Effector CD4-positive, alpha-beta T cell (primary cell): Measurements from ENCODE around the gene PIKFYVE.
"Not testable (repeated sequence)": the region's sequence is repeated elsewhere in the genome, so short reads cannot be mapped to it uniquely, and the experiment has no call there.

ENCODE experiments used
- DNase-seq: peaks from one replicate; pipeline ENCODE4 v3.0.0-alpha.2; 2020

Gene PIKFYVE

GRCh38 chr2:208361077-208361441, 95.0 kb downstream of the PIKFYVE start:
- no peak for DNase-seq

- DNase-seq: no peak
Observed at GRCh38 chr2:208363485-208363884, 97.4 kb downstream of the PIKFYVE start.

- DNase-seq: no peak
Observed at GRCh38 chr2:208366215-208367127, 100.4 kb downstream of the PIKFYVE start.

GRCh38 chr2:208369091-208369490, 103.0 kb downstream of the PIKFYVE start:
- DNase-seq: no peak

GRCh38 chr2:208370881-208371633, 105.0 kb downstream of the PIKFYVE start:
- DNase-seq: no peak

GRCh38 chr2:208371634-208371935, 105.5 kb downstream of the PIKFYVE start:
- DNase-seq: no peak

GRCh38 chr2:208373460-208374089, 107.5 kb downstream of the PIKFYVE start:
- DNase-seq: peak; percentile 7

- no peak for DNase-seq
Observed at GRCh38 chr2:208375491-208376068, 109.5 kb downstream of the PIKFYVE start.

- not testable (repeated sequence) for DNase-seq
Observed at GRCh38 chr2:208377344-208377860, 111.3 kb downstream of the PIKFYVE start.

- DNase-seq: no peak
Observed at GRCh38 chr2:208379192-208379591, 113.1 kb downstream of the PIKFYVE start.

- no peak for DNase-seq
Observed at GRCh38 chr2:208384637-208385036, 118.6 kb downstream of the PIKFYVE start.

GRCh38 chr2:208386541-208386940, 120.5 kb downstream of the PIKFYVE start:
- DNase-seq: no peak

- no peak for DNase-seq
Observed at GRCh38 chr2:208389940-208390339, 123.9 kb downstream of the PIKFYVE start.

- DNase-seq: no peak
Observed at GRCh38 chr2:208392300-208392699, 126.2 kb downstream of the PIKFYVE start.

GRCh38 chr2:208396796-208397195, 130.7 kb downstream of the PIKFYVE start:
- not testable (repeated sequence) for DNase-seq

GRCh38 chr2:208399201-208399600, 133.1 kb downstream of the PIKFYVE start:
- no peak for DNase-seq

- DNase-seq: no peak
Observed at GRCh38 chr2:208406474-208407451, 140.7 kb downstream of the PIKFYVE start, which contains the start of gene PTH2R. PTH2R (plus strand) TSS chr2:208406792; CDS start chr2:208407044, 252 bp downstream.

GRCh38 chr2:208407667-208408066, 141.6 kb downstream of the PIKFYVE start:
- DNase-seq: no peak
